HG03460 (cell line): ENCODE data around the gene KAT2A.

Source experiments
- ATAC-seq: cut with Tn5 transposase; IDR thresholded peaks from one replicate; pipeline ENCODE4 v1.9.1; 2021; ENCODE audit not compliant: unreplicated experiment

The KAT2A gene

DNA sequence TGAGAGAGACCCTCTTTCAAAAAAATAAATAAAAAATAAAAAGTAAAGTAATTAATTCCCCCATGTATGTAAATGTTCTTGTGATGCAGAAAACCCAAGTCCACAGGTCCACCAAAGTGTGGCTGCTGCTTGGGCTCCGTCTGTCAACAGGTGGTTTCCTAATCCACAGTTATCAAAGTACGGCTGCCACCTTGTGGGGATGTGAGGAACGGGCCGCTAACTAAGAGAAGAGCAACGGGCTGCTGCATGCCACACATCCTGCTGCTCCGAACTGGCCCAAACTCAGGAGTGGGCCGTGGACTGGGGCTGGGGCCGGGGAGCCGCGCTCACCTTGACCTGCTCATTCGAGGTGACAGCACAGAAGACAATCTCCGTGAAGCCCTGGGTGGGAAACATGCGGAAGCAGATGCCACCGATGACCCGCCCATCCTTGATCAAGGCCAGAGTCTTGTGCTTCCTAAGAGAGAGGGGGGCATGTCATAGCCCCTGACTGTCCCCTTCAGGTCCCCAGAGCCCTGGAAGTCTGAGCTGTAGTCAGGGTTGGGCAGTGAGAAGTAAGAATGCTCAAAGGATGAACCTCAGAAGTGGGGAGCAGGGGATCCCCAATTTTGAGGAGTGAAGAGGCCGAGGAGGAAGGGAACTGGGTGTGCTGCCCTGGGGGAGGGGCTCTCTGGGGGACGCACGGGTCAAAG lies 4.3 kb downstream of the KAT2A start:
- ATAC-seq = no peak

GRCh38 chr17:42114118-42114517 lies 7.0 kb downstream of the KAT2A start:
- ATAC-seq = no peak

- ATAC-seq = no peak
Observed at GRCh38 chr17:42113293-42114069, 7.7 kb downstream of the KAT2A start.

GRCh38 chr17:42112552-42113176 lies 8.5 kb downstream of the KAT2A start, which contains the start of gene DHX58:
DHX58 (minus strand) TSS chr17:42112714; CDS start chr17:42111892, 822 bp downstream.
- ATAC-seq = peak; percentile 77

GRCh38 chr17:42111871-42112551 lies 9.2 kb downstream of the KAT2A start:
- no peak for ATAC-seq

- ATAC-seq = no peak
Observed at GRCh38 chr17:42111265-42111636, 9.9 kb downstream of the KAT2A start.

GRCh38 chr17:42110301-42111264 lies 10.6 kb downstream of the KAT2A start:
- no peak for ATAC-seq

- ATAC-seq = no peak
Observed at GRCh38 chr17:42109086-42109485, 12.1 kb downstream of the KAT2A start.

DNA sequence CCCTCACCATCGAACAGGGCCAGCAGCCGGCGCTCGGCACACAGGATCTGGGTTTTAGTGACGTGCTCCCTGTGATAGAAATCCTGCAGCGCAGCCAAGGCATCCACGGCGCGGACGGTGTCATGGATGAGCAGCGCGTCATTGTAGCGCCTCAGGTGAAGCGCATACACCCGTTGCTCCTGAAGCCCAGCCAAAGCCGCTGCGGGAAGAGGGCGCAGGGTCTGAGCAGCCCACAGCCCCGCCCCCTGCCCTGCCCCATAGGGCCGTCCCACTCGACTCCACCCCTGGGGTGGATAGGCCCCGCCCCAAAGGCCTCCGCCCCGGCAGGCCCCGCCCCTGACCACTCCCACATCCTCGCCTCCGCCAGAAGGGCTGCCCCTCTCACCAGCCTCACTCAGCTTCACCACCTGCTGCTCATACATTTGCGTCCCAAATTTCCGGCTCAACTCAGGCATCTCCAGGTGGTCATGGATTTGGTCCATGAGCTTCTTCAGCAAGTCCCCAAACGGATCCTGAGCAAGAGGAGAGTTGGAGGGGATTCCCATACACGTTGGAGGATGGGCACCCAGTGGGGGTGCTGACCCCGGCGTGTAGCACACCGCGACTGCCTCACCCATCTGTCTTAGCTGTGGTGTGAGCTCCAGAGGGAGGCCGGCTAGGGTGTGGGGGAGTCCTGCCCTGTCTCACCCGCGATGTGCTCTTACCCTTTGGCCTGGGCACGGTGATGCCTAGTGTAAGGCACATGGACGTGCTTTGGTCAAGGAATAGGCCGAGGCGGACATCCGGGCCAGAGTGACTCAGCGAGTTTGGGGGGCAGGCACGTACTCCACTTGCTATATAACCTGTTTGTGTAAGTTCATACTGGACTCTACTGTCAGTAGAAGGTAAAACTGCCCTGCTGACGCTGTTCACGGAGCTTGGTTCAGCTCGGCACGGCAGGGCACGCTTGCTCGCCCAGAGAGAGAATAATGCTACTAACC lies 13.3 kb downstream of the KAT2A start:
- ATAC-seq = peak; percentile 56

GRCh38 chr17:42107124-42107523 lies 14.0 kb downstream of the KAT2A start:
- ATAC-seq = no peak

GRCh38 chr17:42106009-42106408 lies 15.2 kb downstream of the KAT2A start:
- no peak for ATAC-seq

DNA sequence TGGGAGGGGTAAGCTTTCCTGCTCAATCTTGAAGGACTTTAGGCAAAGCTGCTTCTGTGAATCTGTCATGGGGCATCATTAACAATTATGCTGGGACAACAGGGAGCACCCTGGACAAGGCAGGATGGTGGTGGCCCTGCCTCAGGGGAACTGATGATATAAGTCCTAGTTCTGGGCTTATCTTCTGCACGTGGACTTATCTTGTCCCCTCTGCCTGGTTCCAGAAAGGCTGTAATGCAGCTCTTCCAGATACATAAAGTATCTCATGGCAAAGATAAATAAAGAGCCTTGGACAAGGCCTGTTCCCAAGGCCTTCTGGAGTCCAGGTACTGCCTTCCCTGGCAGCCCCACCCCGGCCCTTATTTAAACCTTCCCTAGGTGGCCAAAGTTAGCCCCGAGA lies 16.9 kb downstream of the KAT2A start:
- ATAC-seq = no peak

DNA sequence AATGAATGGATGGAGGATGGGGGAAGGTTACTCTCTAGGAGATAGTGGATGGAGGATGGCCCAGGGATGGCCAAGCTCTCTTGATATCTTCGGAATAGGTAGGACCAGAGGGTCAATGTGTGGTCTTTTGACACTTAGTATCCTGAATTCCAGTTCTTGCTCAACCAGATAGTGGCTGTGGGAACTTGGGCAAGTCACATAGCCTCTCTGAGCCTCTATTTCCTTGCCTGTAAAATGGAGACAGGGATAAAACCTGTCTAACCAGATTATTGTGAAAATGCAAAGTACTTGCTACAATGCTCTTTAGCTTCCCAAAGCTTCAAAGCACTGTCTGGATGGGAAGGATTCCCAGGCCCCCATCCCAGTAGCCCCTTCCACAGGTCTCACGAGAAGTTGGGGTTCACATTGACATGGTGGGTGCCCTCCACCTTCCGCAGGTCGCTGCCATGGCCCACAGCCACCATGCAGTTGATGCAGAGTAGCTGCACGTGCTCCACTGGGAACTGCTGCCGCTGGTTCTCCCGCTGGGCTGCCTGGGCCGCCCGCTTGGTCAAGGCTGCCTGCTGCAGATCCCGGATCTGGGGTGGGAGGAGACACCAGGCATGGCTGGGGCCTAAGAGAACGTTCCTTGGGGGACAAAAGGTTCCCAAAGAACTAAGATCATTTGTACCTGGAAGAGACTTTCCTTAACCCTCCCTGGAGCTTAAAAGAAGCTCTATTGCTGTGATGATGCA lies 17.8 kb downstream of the KAT2A start:
- no peak for ATAC-seq

- ATAC-seq = no peak
Observed at GRCh38 chr17:42101513-42102292, 19.5 kb downstream of the KAT2A start.

- no peak for ATAC-seq
Observed at GRCh38 chr17:42098730-42099399, 22.3 kb downstream of the KAT2A start.

DNA sequence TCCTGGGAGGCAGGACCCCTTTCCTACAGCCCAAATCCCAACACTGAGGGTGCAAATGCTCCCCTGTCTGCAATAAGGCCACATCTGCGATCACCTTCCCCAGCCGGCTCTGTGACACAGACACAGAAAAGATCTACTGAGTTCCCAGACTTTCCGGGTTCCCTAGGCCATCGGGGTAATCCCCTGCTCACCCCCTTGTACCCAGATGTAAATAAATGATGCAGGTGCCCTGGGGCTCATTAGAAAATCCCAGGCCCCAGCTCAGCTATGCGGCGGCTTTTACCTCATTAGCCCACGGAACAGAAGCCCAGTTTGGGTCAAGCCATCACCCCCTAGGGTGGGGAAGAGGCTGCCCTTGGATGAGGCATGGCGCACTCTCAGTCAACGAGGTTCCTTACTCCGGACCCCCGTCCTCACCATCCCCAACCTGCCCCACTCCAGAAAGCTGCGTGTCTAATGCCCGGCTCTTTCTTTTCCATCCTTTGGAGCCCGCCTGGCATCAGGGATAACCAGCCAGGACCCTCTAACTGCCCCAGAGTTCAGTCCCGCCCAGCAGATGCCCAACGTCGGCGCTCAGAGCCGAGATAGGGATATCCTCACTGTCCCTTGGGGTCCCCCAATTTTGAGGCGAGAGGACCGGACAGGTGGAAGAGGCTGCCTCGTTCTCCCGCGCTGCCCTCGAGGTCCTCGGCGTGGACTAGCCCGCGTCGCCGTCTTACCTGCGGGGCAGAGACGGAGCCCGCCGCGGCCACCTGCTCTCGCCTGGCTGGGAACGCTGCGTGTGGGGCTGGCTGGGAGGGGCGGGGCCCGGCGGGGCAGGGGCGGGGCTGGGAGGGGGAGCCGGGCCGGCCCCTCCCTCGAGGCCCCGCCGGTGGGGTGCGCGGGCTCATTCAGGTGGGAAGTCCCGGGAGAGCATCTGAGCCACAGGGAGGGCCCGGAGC lies 23.2 kb downstream of the KAT2A start, which contains the start of gene ZNF385C:
Gene ZNF385C (minus strand): TSS at position 783 of the 941 bp plus-strand sequence. CDS start 35,417 bp downstream, outside the sequence.
- no peak for ATAC-seq
